Measurements from ENCODE around the gene UGT1A8.

Gene UGT1A8

GRCh38 chr2:233813236-233814055 lies 196.0 kb downstream of the UGT1A8 start:
- H2AFZ ChIP-seq (ENCODE audit: low read length): no peak overlapping the region
- no peak overlapping the region for H3K9ac ChIP-seq (ENCODE audit: low read depth, low read length, poor library complexity, severe bottlenecking)
- H3F3A ChIP-seq (ENCODE audit: low read depth): no peaks in the 10 kb centered on the region
- H3K27me3 ChIP-seq (ENCODE audit: insufficient read depth, low read length, poor library complexity, severe bottlenecking): no peaks in the 10 kb centered on the region
- no peaks in the 10 kb centered on the region for H3K36me3 ChIP-seq (ENCODE audit: insufficient read depth, low read length)
- H3K79me2 ChIP-seq (ENCODE audit: insufficient read depth, low read length): no peaks in the 10 kb centered on the region
- TF ChIP-seq EZH2phosphoT487 (IDR thresholded peaks at IDR 0.05; ENCODE audit: borderline replicate concordance): no peak
- TF ChIP-seq, protein P1, sequence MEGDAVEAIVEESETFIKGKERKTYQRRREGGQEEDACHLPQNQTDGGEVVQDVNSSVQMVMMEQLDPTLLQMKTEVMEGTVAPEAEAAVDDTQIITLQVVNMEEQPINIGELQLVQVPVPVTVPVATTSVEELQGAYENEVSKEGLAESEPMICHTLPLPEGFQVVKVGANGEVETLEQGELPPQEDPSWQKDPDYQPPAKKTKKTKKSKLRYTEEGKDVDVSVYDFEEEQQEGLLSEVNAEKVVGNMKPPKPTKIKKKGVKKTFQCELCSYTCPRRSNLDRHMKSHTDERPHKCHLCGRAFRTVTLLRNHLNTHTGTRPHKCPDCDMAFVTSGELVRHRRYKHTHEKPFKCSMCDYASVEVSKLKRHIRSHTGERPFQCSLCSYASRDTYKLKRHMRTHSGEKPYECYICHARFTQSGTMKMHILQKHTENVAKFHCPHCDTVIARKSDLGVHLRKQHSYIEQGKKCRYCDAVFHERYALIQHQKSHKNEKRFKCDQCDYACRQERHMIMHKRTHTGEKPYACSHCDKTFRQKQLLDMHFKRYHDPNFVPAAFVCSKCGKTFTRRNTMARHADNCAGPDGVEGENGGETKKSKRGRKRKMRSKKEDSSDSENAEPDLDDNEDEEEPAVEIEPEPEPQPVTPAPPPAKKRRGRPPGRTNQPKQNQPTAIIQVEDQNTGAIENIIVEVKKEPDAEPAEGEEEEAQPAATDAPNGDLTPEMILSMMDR (conservative IDR thresholded peaks at IDR 0.05; ENCODE audit: low read length): no peak
- no peaks in the 10 kb centered on the region for H3K9me3 ChIP-seq (ENCODE audit: insufficient read depth, low read depth, low read length)
- H3K4me1 ChIP-seq (ENCODE audit: insufficient read depth, low read length, poor library complexity, severe bottlenecking): no peaks in the 10 kb centered on the region
- H4K20me1 ChIP-seq (ENCODE audit: insufficient read depth, low read length, poor library complexity, severe bottlenecking): no peaks in the 10 kb centered on the region
- no peaks in the 10 kb centered on the region for H3K9me2 ChIP-seq (replicated peaks; ENCODE audit: low read depth, low read length)
- H3K4me3 ChIP-seq (ENCODE audit: low read length, poor library complexity, severe bottlenecking): no peak overlapping the region
- H3K4me2 ChIP-seq (ENCODE audit: low read depth, low read length, poor library complexity, severe bottlenecking): no peak overlapping the region

GRCh38 chr2:233814056-233814835 lies 196.8 kb downstream of the UGT1A8 start:
- H3K4me2 ChIP-seq (ENCODE audit: low read depth, low read length, poor library complexity, severe bottlenecking): no peak overlapping the region
- no peaks in the 10 kb centered on the region for H3K79me2 ChIP-seq (ENCODE audit: insufficient read depth, low read length)

DNA sequence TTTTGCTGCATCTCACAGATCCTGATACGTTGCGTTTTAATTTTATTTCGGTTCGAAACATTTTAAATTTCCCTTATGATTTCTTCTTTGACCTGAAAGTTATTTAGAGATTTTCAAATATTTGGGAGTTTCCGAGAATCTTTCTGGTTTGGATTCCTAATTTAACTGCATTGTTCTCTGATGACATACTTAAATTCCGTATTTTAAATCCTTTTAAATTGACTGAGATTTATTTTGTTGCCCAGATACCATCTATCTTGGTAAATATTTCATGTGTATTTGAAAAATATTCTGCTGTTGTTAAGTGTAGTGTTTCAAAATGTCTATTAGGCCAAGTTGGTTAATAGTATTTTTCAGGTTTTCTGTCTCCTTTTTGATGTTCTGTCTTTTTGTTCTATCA lies 198.4 kb downstream of the UGT1A8 start:
- Histone ChIP-seq H3K36me3 (ENCODE audit: insufficient read depth, low read length) (no peaks in the 10 kb centered on the region), H3K9me2 (replicated peaks; ENCODE audit: low read depth, low read length) (no peaks in the 10 kb centered on the region), H3K79me2 (ENCODE audit: insufficient read depth, low read length) (no peaks in the 10 kb centered on the region), H3F3A (ENCODE audit: low read depth) (no peaks in the 10 kb centered on the region), H3K4me3 (ENCODE audit: low read length, poor library complexity, severe bottlenecking) (no peak overlapping the region), H3K27me3 (ENCODE audit: insufficient read depth, low read length, poor library complexity, severe bottlenecking) (no peaks in the 10 kb centered on the region), H2AFZ (ENCODE audit: low read length) (no peak overlapping the region), H3K4me2 (ENCODE audit: low read depth, low read length, poor library complexity, severe bottlenecking) (no peak overlapping the region), H3K9ac (ENCODE audit: low read depth, low read length, poor library complexity, severe bottlenecking) (no peak overlapping the region), H3K4me1 (ENCODE audit: insufficient read depth, low read length, poor library complexity, severe bottlenecking) (no peaks in the 10 kb centered on the region), H4K20me1 (ENCODE audit: insufficient read depth, low read length, poor library complexity, severe bottlenecking) (no peaks in the 10 kb centered on the region), H3K9me3 (ENCODE audit: insufficient read depth, low read depth, low read length) (no peaks in the 10 kb centered on the region)
- TF ChIP-seq, protein P1 (conservative IDR thresholded peaks at IDR 0.05; ENCODE audit: low read length): no peak
- no peak for TF ChIP-seq EZH2phosphoT487 (IDR thresholded peaks at IDR 0.05; ENCODE audit: borderline replicate concordance)

More at GRCh38 chr2:233814056-233814835, 196.8 kb downstream of the UGT1A8 start:
- Histone ChIP-seq H2AFZ (ENCODE audit: low read length) (no peak overlapping the region), H3K4me3 (ENCODE audit: low read length, poor library complexity, severe bottlenecking) (no peak overlapping the region), H3K27me3 (ENCODE audit: insufficient read depth, low read length, poor library complexity, severe bottlenecking) (no peaks in the 10 kb centered on the region), H3F3A (ENCODE audit: low read depth) (no peaks in the 10 kb centered on the region), H3K9me2 (replicated peaks; ENCODE audit: low read depth, low read length) (no peaks in the 10 kb centered on the region), H3K9me3 (ENCODE audit: insufficient read depth, low read depth, low read length) (no peaks in the 10 kb centered on the region), H3K9ac (ENCODE audit: low read depth, low read length, poor library complexity, severe bottlenecking) (no peak overlapping the region), H4K20me1 (ENCODE audit: insufficient read depth, low read length, poor library complexity, severe bottlenecking) (no peaks in the 10 kb centered on the region), H3K4me1 (ENCODE audit: insufficient read depth, low read length, poor library complexity, severe bottlenecking) (no peaks in the 10 kb centered on the region), H3K36me3 (ENCODE audit: insufficient read depth, low read length) (no peaks in the 10 kb centered on the region)
- TF ChIP-seq, protein P1 (conservative IDR thresholded peaks at IDR 0.05; ENCODE audit: low read length): no peak
- no peak for TF ChIP-seq EZH2phosphoT487 (IDR thresholded peaks at IDR 0.05; ENCODE audit: borderline replicate concordance)
